NCI-H460 (cell line): ENCODE data around the gene IRX3. TPM values are rescaled to one million over a fixed set of nuclear protein-coding genes. Genes with fewer than 3 reads are reported as not detected.

ENCODE experiments used
- DNase-seq: peaks from one replicate; pipeline ENCODE4 v3.0.0-alpha.2; 2016; ENCODE audit warnings: low read depth; ENCODE audit errors: extremely low read depth
- total RNA-seq: library from RNA; depleted of rRNA; stranded (reverse); fragments of >200 nt; shearing (Covaris generic); gene quantifications from 2 replicates; pipeline ENCODE4 v1.2.3, GENCODE V29; 2014

The IRX3 gene
- total RNA-seq, 1 experiment from 2014 or later: 8.5 TPM

GRCh38 chr16:54240271-54241129 lies 46.1 kb downstream of the IRX3 start:
- DNase-seq: no peak

- DNase-seq: no peak
Observed at GRCh38 chr16:54239456-54239855, 47.1 kb downstream of the IRX3 start.

GRCh38 chr16:54236773-54237172 lies 49.8 kb downstream of the IRX3 start:
- no peak for DNase-seq

- no peak for DNase-seq
Observed at GRCh38 chr16:54233615-54234014, 53.0 kb downstream of the IRX3 start.
